SJSA1 (cell line): ENCODE results near the gene MGAM2. TPM values are rescaled to one million over a fixed set of nuclear protein-coding genes. Genes with fewer than 3 reads are reported as not detected.

Source experiments
- DNase-seq, 2 experiments: peaks; one replicate each; pipeline ENCODE4 v3.0.0-alpha.2; 2015 to 2020; ENCODE audit warnings: low spot score in 2 of 2, low read depth in 1 of 2
- H3K27ac ChIP-seq: fragments of 250-450 bp; sonication (Bioruptor Pico); 2 replicates; pipeline ENCODE4 v1.5.1; 2020; ENCODE audit warnings: mild to moderate bottlenecking, moderate library complexity
- H3K27me3 ChIP-seq: fragments of 250-450 bp; sonication (Bioruptor Pico); replicated peaks from 2 replicates; pipeline ENCODE4 v1.5.1; 2020; ENCODE audit warnings: mild to moderate bottlenecking, moderate library complexity
- H3K36me3 ChIP-seq: fragments of 250-450 bp; sonication (Bioruptor Pico); 2 replicates; pipeline ENCODE4 v1.5.1; 2020; ENCODE audit warnings: mild to moderate bottlenecking
- H3K4me1 ChIP-seq: fragments of 250-450 bp; sonication (Bioruptor Pico); replicated peaks from 2 replicates; pipeline ENCODE4 v1.6.1; 2021; ENCODE audit warnings: mild to moderate bottlenecking
- H3K4me3 ChIP-seq: fragments of 250-450 bp; sonication (Bioruptor Pico); 2 replicates; pipeline ENCODE4 v1.5.1; 2020; ENCODE audit warnings: mild to moderate bottlenecking
- H3K9me3 ChIP-seq: fragments of 250-450 bp; sonication (Bioruptor Pico); replicated peaks from 2 replicates; pipeline ENCODE4 v1.5.1; 2020; ENCODE audit warnings: mild to moderate bottlenecking
- total RNA-seq: library from RNA; depleted of rRNA; stranded (reverse); fragments of >200 nt; shearing (Covaris generic); gene quantifications from 2 replicates; pipeline ENCODE4 v1.2.3, GENCODE V29; 2014; rRNA removed

Gene MGAM2
- total RNA-seq, 1 experiment from 2014 or later, result not detected

GRCh38 chr7:142231716-142232115 lies 120.2 kb downstream of the MGAM2 start:
- Histone ChIP-seq H3K4me1 (no peaks in the 10 kb centered on the region), H3K27ac (no peak overlapping the region), H3K36me3 (no peaks in the 10 kb centered on the region), H3K9me3 (no peaks in the 10 kb centered on the region), H3K27me3 (peaks cover 20% of the 10 kb centered on the region), H3K4me3 (no peak overlapping the region)
- DNase-seq, result peak in 1 of 2 experiments; percentile 52

GRCh38 chr7:142240546-142240945 lies 129.0 kb downstream of the MGAM2 start:
- H3K9me3 ChIP-seq, result no peaks in the 10 kb centered on the region
- DNase-seq, result no peak
- no peaks in the 10 kb centered on the region for H3K4me1 ChIP-seq
- no peaks in the 10 kb centered on the region for H3K36me3 ChIP-seq
- H3K27ac ChIP-seq, result no peak overlapping the region
- H3K4me3 ChIP-seq, result no peak overlapping the region
- peaks cover 22% of the 10 kb centered on the region for H3K27me3 ChIP-seq

GRCh38 chr7:142243823-142244222 lies 132.3 kb downstream of the MGAM2 start:
- no peak for DNase-seq
- H3K27me3 ChIP-seq, result peaks cover 11% of the 10 kb centered on the region; the same call in 1 of the 2 replicates
- no peak overlapping the region for H3K4me3 ChIP-seq
- H3K27ac ChIP-seq, result no peak overlapping the region
- no peaks in the 10 kb centered on the region for H3K9me3 ChIP-seq
- no peaks in the 10 kb centered on the region for H3K4me1 ChIP-seq
- no peaks in the 10 kb centered on the region for H3K36me3 ChIP-seq

- Histone ChIP-seq H3K9me3 (no peaks in the 10 kb centered on the region), H3K4me1 (peaks cover 12% of the 10 kb centered on the region), H3K36me3 (no peaks in the 10 kb centered on the region), H3K27me3 (no peaks in the 10 kb centered on the region; the same call in 1 of the 2 replicates), H3K27ac (no peak overlapping the region), H3K4me3 (no peak overlapping the region)
- no peak for DNase-seq
Observed at GRCh38 chr7:142248166-142249160, 136.9 kb downstream of the MGAM2 start.

- no peaks in the 10 kb centered on the region for H3K9me3 ChIP-seq
- H3K27me3 ChIP-seq, result no peaks in the 10 kb centered on the region
- H3K27ac ChIP-seq, result no peak overlapping the region
- H3K4me1 ChIP-seq, result peaks cover 12% of the 10 kb centered on the region
- no peak for DNase-seq
- H3K36me3 ChIP-seq, result no peaks in the 10 kb centered on the region
- H3K4me3 ChIP-seq, result no peak overlapping the region
Observed at GRCh38 chr7:142249918-142250317, 138.4 kb downstream of the MGAM2 start.

GRCh38 chr7:142250705-142251104 lies 139.2 kb downstream of the MGAM2 start:
- DNase-seq, result peak; percentile 50 to 51
- Histone ChIP-seq H3K27me3 (no peaks in the 10 kb centered on the region), H3K4me3 (no peak overlapping the region), H3K27ac (peak overlapping the region; percentile 55), H3K9me3 (no peaks in the 10 kb centered on the region), H3K4me1 (peaks cover 12% of the 10 kb centered on the region), H3K36me3 (no peaks in the 10 kb centered on the region)

GRCh38 chr7:142257958-142258357 lies 146.4 kb downstream of the MGAM2 start, which contains the start of gene PRSS58:
Gene PRSS58, minus strand, starts transcription at chr7:142258058. Its CDS starts 351 bp downstream, at chr7:142257707.
- Histone ChIP-seq H3K27ac (no peak within 1 kb of the TSS), H3K9me3 (no peaks in the 10 kb centered on the region), H3K36me3 (no peaks in the 10 kb centered on the region), H3K4me3 (no peak within 1 kb of the TSS), H3K4me1 (no peaks in the 10 kb centered on the region; the same call in 1 of the 2 replicates), H3K27me3 (0 out of 2 replicates have a peak, but pooled peaks cover 2% of the 10 kb centered on the region)
- no peak for DNase-seq

- H3K9me3 ChIP-seq, result no peaks in the 10 kb centered on the region
- no peak overlapping the region for H3K27ac ChIP-seq
- H3K27me3 ChIP-seq, result 0 out of 2 replicates have a peak, but pooled peaks cover 2% of the 10 kb centered on the region
- H3K4me3 ChIP-seq, result no peak overlapping the region
- peaks cover 11% of the 10 kb centered on the region for H3K4me1 ChIP-seq
- peak in 1 of 2 experiments; percentile 56 for DNase-seq
- no peaks in the 10 kb centered on the region for H3K36me3 ChIP-seq
Observed at GRCh38 chr7:142263598-142264380, 152.3 kb downstream of the MGAM2 start.

Other genes starting within 250 kb of the MGAM2 start
- not detected in 2 replicates for gene OR9A4, start 195.3 kb upstream of the MGAM2 start, total RNA-seq
- gene CLEC5A, start 164.7 kb upstream of the MGAM2 start, total RNA-seq, result not detected in 2 replicates
- not detected in 2 replicates for gene TAS2R38, start 137.9 kb upstream of the MGAM2 start, total RNA-seq
- not detected in 2 replicates for gene MGAM, start 115.8 kb upstream of the MGAM2 start, total RNA-seq
- not detected in 2 replicates for gene PRSS58, start 146.3 kb downstream of the MGAM2 start, total RNA-seq